NCI-H446 treated with DMSO at 0.1 percent for 48 hours (cell line): ENCODE measurements around the gene DCPS.
A peak's percentile ranks its signal among the peaks of the same experiment; 100 is the strongest.
"Not testable (repeated sequence)": the region's sequence is repeated elsewhere in the genome, so short reads cannot be mapped to it uniquely, and the experiment has no call there.

ENCODE experiments used
- DNase-seq: peaks from one replicate; lab custom pipeline; 2025; lab: John Stamatoyannopoulos, UW

DCPS gene

DNA sequence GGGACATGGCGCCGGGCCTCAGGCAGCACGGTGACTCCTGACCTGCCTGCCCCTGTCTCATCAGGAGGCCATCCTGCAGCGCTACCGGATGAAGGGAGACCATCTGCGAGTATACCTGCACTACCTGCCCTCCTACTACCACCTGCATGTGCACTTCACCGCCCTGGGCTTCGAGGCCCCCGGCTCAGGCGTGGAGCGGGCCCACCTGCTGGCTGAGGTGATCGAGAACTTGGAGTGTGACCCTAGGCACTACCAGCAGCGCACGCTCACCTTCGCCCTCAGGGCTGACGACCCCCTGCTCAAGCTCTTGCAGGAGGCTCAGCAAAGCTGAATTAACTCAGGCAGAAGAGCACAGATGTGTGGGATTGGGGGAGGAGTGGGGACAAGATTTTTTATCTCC lies 41.4 kb downstream of the DCPS start:
- DNase-seq = no peak

DNA sequence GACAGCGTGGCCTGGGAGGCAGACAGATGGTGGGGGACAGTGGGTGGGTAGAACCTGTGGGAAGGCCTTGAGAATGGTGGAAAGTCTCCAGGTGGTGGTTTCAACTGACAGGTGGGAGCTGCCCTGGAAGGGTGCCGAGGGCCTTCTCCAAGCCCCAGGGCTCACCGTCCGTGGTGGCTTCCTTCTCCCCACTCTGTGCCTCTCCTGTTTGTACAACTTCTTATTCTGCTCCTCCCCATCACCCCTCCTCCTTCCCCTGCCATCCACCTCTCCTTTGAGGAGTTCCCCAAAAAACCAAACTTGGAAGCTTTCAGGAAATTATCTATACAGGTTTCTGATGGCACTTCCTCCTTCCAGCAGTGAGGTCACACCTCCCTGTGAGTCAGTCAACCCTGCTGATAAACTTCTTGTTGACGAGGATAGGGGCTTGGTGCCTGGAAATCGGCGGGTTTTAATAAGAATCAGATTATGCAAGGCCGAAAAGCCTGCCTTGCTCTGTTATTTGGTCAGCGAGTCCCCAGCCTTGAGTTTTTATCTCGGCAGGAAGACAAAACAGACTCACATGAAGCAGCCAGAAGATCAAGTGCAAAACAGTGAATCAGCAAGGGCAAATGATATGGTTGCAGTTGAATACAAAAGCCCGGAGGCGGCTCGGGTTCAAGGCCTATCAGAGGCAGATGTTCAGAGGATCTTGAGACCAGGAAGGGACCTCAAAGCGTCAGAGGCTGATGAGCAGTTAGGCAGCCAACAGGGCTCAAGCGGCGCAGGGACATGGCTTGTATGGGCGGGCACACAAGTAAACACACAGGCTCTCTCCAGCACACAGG lies 42.1 kb downstream of the DCPS start:
- no peak for DNase-seq

DNA sequence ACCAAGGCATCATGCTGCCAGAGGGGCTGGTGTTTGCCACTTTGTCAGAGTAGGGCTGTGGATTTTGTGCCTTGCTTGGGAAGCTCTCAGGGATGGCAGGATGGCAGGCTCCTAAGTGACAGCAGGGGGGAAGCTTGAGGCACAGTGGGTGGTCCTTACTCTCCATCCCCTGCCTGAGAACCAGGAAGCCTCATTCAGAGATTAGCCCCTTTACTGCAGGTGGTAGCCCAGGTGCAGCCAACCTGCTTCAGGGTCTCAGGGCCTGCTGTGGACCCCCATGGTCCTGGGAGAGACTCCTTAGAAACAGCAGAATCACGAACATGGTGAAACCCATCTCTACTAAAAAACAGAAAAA lies 42.7 kb downstream of the DCPS start:
- no peak for DNase-seq

DNA sequence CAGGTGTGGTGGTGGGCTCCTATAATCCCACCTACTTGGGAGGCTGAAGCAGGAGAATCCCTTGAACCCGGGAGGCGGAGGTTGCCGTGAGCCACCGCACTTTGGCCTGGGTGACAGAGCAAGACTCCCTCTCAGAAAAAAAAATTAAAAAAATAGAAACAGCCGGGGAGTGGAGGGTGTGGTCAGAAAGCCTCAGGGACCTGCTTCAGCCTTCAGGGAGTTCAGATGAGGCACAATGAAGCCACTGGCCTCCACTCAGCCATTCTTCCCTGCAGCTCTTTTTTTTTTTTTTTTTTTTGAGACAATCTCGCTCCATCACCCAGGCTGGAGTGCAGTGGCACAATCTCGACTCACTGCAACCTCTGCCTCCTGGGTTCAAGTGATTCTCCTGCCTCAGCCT lies 43.1 kb downstream of the DCPS start:
- DNase-seq = not testable (repeated sequence)

DNA sequence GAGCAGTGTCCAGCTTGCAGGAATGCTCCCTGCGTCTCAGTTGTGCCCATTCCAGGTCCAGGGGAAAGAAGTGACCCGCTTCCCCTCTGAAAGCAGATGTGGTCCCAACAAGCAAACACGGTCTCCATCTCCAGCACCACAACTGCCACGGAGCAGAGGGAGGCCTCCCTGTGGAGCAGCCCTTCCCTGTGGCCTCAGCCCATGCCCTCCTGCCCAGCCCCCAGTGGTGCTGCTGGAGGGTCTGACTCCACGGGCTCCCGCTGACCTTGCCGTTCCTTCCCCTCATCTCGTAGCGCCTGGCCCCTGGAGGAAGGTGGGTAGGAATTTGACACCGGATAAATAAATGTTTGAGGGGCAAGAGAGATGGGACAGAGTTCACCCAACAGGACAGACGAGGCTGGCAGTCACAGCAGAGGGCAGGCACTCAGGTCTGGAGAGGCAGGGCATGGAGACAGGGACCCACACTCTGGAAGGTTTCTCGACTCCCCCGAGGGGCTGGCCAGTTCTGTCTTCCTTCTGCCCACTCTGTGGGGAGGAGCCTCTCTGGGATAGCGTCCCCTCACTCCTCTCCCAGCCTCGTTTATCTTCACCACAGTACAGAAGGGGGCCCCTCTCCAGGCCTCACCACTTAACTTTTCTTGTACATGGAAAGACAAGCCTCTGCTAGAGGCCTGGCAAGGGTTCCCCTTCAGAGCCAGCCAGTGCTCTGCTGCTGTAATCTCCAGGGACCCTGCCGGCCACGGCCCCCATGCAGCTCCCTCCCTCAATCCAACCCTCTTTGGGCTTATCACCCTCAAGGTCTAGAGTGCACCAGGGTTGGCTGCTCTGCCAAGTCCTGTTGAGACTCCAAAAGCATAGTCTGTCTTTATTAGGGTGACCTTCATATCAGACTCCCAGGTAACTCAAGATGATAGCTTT lies 44.1 kb downstream of the DCPS start:
- DNase-seq = no peak

DNA sequence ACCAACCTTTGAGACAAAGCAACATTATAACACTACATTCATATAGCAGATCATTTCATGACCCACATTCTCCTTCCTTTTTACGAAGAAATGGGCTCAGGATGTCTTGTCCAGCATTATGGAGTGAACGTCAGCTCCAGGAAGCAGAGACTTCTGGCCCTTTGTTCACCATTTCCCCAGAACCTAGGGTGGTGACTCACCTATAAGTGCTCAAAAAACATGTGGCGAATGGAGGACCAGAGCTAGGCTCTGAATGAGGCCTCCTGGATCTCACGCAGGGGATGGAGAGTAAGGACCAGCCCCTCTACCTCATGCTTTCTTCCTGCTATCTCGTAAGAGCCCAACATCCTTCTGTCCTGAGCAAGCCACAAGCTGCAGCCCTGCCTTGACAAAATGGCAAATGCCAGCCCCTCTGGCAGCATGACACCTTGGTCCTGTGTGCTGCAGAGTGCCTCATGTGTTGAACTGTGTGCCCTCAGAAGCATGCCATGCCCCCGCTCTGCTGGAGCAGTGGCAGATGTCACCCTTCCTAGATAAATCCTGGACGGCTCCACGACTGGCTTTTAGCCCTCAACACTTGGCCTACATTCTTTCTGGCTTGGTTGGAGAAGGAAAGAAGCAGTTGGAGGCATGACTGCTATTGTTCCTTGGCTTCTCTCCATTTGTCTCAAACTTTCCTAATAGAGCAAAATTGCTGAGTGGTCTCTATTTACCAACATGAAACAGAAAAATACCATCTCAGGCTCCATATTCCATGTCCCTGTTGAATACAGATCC lies 45.1 kb downstream of the DCPS start:
- peak; percentile 82 for DNase-seq

DNA sequence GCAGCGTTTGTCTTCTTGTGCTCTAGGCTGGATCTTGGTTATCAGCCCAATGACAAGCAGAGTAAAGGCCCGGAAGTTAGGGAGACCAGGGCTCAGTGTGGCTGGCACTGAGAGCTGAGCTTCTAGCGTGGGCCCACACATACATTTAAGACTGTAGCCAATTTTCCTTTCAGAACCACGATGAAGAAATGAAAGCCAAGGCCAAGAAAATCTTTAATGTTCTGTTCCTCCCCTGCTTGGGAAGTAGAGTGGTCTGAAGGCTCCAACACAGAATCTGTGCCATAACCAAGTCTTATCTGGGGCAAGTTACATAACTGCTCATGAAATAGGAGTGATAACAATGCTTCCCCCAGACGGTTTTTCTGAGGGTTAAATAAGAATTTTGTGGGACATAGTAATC lies 47.0 kb downstream of the DCPS start:
- no peak for DNase-seq

DNA sequence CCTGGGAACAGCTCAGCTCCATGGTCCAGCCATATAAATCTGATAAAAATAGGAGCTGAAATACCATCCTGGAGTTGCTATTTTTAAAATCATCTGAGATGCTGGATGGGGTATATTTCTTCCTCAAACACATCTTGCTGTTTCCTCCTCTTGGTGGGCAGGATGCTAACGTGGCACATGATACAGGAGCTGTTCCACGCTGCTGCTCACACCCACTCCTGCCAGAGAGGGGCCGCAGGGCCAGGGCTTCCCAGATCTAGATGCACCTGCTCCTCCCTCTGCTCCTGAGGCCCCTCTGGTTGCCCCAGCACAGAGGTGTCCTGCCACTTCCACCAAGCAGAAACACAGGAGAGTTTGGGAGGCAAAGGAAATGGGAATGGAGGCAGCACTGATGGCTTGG lies 48.3 kb downstream of the DCPS start:
- DNase-seq = no peak

DNA sequence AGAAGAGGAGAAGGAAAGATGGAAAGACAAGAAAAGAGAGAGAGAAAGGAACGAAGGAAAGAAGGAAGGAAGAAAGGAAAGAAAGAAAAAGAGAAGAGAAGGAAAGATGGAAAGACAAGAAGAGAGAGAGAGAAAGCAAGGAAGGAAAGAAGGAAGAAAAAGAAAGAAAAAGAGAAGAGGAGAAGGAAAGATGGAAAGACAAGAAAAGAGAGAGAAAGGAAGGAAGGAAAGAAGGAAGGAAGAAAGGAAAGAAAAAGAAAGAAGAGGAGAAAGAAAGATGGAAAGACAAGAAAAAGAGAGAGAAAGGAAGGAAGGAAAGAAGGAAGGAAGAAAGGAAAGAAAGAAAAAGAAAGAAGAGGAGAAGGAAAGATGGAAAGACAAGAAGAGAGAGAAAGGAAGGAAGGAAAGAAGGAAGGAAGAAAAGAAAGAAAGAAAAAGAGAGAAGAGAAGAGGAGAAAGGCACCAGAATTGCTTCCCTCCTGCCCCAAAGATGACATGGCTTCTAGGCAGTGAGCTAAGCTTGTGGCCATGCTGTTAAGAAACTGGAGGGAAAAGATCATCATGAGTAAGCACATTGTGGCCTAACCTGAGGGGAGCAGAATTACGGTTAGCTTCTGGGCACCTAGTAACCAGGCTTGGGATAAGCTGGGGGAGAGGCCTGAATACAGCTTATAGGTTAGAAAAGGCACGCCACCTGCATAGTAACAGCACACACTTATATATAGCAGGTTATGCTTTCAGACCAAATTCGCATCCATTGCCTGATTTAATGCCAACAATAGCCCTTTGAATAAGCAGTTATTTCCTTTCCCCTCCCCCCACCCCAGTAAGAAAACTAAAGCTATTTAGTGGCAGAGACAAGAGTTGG lies 49.3 kb downstream of the DCPS start:
- no peak for DNase-seq

DNA sequence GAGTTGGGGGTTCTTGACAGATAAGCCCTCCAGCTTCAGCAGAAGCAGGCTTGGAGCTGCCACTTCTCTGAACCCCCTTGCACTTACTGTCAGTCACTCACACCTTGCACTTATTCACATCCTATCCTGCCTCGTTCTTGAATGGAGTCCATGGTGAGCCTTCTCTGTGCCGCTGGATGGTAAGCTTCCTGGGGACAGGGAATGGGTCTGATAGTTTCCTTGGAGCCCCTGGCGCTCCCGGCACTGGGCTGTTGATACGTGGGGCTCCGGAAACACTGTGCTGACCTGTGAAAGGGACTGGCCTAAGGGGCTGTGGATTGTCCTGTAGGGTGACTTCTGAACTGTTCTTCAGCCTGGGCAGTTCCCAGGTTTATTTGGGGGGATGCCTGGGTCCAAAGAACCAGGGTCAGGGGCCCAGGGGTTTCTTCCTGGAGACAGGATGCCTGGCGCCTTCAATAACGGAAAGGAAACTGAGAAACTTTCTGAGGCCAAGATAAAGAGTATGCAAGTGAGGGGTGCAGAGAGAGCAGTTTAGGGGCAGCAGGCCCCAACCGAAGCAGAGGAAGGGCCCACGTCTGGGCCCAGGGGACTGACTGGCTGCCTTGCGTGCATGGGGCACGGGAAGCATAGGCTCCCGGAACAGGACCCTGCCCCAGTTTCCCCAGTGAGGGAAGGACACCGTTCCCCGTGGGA lies 50.9 kb downstream of the DCPS start:
- no peak for DNase-seq

DNA sequence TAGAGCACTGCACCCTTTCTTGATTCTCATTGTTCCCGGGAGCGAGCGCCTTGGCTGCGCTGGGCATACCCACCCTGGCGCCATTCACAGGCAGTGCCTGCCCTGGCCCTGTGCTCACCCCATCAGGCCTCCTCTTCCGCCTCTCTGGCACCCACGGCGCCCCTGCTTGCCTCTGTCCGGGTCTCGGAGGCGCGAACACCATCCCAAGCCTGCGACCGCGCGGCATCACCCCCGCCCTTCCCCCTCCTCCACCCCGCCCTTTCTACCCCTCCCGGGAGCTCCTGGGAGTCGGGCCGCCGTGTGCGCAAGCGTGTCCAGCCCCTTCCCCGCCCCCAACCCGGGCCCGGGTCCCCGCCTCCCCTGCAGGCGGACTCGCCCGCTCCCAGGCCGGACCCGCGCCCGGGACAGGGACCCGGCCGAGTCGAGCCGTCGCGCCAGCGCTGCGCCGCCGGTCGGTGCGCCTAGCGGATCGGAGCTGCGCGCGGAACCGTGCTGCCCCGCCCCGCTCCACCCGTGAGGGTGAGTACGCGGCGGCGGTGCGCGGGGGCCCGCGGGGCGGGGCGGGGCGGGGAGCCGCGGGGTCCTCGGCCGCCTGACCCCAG lies 51.6 kb downstream of the DCPS start, which contains the start of gene ST3GAL4:
Gene ST3GAL4 (plus strand): TSS at position 363 of the 602 bp plus-strand sequence. CDS start 50,470 bp downstream, outside the sequence.
- DNase-seq = peak; percentile 51

DNA sequence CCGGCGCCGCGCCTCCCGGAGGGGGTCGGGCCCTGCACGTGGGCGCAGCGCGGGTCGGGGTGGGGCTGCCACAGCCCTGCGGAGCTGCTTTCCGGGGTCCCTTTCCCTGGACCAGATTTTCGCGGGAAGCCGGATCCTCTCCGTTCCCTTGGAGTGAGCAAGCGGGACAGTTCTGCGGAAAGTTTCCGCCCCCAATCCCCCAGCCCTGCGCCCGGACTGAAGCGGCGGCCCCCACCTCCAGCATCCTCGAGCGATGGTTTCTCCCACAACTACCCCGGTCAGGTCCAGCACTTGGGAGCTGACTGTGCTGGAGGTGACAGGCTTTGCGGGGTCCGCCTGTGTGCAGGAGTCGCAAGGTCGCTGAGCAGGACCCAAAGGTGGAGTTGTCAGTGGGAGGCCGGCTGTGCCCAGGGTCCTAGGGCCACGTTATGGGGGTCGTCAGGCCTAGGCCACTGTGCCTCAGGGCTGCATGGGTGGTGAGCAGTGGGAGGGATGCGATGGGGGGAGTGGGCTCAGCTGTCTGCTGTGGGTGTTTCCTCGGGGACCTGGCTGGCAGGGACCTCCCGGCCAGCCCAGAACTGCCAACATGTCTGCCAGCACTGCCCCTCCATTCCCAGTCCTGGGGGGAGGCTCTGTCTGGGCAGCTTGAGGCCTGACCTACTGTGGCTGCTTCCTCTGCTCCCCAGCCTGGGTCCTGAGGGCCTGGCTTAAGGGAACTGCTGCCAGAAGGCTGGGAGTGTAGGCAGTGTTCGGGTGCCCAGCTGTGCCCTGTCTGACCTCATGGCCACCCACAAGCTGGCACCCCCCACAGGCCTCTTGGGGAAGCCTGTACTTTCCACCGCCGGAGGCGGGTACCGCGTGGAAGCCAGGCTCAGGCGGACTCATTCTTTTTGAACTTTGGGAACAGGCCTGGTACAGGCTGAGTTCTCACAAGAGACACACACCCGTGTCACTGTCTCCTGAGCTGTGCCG lies 52.4 kb downstream of the DCPS start:
- no peak for DNase-seq

DNA sequence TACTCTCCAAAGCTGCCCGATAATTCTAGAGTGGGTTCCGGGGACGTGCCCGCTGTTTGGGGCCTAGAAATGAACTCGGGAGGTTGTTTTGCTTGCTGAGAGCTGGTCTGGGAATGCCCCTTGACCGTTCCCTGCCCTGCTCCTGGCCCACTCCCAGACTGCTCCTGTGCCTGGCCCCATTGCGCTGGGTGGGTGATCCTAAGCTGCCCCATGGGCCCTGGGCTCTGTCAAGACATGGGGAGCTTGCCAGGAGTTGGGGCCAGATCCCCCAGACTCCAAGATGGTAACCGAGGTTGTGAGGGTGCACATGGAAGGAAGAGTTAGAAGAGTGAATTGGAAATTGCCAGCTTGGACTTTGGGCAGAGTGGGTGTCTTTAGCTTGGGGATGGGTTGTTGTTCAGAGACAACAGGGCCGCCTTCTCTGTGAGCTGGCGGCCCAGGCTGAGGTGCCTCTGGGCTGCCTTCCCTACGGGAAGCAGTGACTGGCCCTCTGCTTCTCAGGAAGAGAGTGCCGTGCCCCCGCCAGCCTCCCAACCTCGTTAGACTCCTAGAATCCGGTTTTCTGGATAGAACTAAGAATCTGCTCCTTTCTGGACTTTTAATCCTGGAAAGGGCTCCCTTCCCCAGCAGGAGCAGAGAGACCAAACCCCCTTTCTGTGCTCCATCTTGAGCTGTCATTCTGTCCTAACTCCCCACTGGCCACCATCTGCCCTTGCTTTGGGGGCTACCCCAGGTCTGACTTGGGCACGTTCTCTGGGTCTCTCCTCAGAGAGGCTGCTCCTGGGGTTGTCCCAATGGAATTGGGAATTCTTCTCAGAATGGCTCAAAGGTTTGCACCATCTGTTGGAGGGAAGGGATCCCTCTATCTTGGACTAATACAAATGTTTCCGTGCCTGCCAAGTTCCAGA lies 53.4 kb downstream of the DCPS start:
- DNase-seq = no peak

DNA sequence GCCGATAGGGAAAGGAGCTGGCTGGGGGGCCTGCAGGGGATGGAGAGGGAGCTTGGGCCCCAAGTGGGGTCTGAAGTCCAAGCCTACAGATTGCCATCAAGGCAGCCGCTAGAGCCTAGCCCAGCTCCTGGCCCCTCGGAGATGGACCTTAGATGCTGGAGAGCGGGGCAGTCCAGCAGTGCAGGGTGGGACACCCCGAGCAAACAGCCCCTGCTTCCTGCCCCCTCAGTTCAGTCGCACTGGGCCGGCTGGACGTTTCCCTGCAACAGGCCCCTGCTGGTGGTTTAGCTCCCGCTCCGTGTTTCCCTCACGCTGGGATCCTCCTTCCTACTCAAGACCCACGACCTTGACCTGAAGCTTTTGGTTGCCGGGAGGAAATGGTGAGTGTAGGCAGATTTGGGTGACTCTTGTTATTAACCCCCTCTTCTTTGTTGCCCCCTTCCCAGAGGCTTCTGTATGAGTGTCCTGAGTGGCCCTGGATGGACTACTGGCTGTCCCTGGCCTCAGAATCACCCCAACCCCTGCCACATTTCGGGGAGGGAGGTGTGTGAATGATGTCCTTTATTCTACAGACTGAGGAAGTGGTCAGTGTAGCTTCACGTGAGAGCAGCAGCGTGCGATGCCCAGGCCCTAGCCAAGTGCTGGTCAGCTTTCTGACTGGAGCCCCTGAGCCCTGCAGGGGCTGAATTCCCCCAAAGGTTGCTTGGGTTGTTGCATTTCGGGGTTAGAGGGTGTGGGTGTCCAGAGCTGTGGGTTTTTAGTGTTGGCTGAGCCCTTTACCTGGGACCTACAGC lies 54.3 kb downstream of the DCPS start:
- no peak for DNase-seq

DNA sequence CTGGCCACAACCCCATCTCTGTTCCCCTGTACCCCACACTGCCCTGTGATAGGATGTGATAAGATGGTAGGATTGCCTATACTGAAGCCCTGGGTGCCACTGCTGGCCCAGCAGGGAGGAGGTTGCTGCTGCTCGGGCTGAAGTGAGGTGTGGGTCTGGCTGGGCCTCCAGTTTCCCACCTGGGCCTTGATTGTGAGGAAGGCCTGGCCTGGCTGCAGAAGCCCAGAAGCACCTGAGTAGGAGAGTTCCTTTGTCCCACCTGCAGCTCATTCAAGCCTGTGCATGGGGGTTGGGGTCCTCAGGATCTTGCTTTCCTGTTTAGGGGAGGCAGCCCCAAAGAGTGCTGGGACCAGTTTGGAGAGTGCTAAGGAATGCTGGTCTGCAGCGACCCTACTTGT lies 54.9 kb downstream of the DCPS start:
- no peak for DNase-seq

DNA sequence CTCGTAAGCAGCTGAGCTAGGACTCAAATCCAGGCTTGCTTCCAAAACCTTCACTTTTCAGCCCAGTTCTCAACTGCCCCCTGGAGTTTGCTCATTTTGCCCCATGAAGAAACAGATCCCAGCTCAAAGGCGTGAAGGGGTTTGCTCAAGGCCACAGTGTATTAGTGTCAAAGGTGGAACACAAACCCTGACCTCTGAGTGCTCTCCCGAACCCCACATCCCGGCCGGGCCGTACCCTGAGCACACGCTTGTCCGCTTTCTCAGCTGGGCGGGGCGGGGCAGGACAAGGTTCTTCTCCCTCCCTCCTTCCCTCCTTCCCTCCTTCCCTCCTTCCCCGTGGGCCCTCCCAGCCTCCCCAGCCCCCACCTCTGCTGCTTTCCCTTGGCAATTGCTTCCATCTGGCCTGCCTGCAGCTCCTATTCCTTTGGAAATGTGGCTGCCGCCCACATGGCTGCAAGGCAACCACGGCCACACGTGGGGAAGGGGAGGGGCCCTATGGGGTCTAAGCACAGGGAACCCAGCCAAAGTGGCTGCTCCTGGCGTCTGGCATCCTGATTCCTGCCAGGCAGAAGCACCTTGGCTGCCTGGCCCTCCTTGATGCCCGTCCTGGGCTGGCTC lies 55.7 kb downstream of the DCPS start:
- DNase-seq = peak; percentile 97

DNA sequence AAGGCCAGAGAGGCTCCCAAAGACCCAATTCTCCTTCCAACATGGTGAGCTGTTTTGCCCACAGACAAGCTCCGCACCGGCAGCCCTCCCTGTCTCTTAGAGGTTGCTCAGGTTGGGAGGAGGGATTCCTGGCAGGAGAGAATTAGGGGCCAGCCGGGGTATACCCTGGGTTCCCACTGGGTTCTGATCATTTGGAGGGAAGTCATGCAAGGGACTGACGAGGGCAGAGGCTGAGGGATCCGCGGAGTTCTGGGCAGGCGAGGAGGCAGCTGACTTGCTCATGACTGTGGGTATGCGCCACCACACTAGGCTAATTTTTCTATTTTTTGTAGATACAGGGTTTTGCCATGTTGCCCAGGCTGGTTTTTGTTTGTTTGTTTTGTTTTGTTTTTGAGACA lies 56.2 kb downstream of the DCPS start:
- DNase-seq = no peak
